ENCODE measurements around the gene DAZL. TPM values are rescaled to one million over a fixed set of nuclear protein-coding genes. Genes with fewer than 3 reads are reported as not detected.

Gene DAZL
- total RNA-seq, 1 experiment from 2014 or later, result not detected

DNA sequence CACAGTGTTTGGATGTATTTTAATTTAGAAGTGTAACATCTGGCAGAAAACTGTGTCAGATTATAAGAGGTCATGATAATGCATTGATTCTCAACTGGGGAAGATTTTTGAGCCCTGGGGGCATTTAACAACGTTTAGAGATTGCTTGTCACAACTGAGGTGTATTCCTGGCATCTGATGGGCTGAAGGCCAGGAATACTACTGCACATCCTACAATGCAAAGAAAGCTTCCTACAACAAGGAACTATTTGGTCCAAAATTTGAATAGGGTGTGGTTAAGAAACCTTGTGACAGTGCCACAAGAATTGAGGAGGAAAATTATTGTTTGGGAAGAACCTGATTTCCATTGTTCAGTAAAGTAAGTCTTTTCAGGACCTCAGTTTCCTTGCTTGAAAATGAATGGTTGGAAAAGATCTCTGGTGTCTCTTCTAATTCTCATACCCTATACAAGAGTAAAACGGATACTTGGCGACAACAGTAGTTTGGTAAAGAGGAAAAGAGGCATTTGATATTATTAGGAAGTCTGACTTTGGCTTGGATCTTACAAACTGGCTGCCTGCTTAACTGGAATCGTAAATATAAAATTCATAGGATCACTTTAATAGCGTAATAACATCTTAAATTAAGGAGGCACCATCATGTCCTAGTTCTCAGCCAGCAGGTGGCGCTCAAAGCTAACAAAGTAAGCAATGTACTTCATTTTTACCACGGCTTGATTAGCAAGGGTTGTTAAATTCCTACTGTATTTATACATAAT is 4.3 kb downstream of the DAZL start:
- DNase-seq (ENCODE audit: low spot score), result peak; percentile 93
- in situ Hi-C loops (cut with HindIII; ENCODE audit: low sequenced_read_pairs), result no loop called here

DNA sequence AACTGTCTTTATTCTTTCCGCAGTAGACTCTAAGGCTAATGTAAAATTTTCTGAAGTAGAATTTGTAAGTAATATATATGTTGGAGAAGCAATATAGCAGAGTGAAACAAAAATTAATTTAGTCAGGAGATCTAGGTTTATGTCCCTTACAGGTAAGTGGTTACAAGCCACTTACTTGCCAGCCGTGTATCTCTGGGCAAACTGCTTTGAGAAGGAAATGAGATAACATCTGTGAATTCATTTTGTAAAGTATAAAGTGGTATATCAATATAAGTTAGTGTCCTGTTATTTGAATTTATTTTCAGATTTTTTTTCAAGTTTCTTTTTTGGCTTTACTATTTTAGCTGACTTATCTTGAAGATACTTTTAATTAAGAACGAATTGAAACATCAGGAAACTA is 5.5 kb downstream of the DAZL start:
- DNase-seq (ENCODE audit: low spot score), result no peak
- in situ Hi-C loops (cut with HindIII; ENCODE audit: low sequenced_read_pairs), result no loop called here

DNA sequence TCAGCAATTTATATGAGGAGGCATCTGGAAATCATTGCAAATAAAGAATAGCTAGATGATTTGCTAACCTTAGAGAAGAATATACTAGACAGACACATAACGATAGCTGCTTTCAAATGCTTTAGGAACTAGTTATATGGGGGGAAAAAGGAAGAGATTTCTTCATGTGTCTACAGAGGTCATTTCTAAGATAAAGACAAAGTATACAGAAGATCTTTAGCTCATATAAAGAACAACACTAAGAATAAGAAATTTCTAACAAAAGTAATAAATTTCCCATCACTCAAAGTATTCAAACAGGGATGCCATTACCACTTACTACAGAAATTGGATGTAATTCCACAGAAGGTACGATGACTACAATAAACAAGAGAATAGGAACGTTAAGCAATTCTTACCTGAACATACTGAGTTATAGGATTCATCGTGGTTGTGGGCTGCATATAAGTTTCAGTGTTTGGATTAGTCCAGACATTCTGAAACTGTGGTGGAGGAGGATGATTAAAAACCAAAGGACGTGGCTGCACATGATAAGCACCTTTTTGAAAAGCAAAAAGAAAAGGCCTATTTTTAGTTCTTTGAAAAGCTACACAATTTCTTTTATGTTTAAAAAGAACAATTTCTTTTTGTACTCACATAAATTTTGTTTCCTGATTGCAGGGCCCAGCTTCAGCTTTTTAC is 8.7 kb downstream of the DAZL start:
- in situ Hi-C loops (cut with HindIII; ENCODE audit: low sequenced_read_pairs), result no loop called here
- DNase-seq (ENCODE audit: low spot score), result no peak

DNA sequence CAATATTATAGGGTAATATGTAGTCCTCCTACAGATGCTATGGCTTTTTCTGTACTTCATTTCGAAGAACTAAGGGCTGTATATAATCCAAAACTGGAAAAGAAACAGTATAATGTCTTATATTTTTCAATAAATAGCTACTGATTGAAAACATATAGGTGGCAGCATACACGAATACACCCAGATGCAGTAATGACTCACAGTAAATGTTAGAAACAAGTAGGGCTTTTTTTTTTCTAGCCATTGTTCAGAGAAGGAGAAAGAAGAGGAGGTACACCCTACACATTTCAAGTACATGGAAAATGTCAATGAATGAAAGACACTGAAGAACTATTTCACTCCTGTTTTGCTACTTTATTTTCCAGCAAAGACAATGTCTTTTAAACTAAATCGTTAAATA is 9.4 kb downstream of the DAZL start:
- in situ Hi-C loops (cut with HindIII; ENCODE audit: low sequenced_read_pairs), result no loop called here

DNA sequence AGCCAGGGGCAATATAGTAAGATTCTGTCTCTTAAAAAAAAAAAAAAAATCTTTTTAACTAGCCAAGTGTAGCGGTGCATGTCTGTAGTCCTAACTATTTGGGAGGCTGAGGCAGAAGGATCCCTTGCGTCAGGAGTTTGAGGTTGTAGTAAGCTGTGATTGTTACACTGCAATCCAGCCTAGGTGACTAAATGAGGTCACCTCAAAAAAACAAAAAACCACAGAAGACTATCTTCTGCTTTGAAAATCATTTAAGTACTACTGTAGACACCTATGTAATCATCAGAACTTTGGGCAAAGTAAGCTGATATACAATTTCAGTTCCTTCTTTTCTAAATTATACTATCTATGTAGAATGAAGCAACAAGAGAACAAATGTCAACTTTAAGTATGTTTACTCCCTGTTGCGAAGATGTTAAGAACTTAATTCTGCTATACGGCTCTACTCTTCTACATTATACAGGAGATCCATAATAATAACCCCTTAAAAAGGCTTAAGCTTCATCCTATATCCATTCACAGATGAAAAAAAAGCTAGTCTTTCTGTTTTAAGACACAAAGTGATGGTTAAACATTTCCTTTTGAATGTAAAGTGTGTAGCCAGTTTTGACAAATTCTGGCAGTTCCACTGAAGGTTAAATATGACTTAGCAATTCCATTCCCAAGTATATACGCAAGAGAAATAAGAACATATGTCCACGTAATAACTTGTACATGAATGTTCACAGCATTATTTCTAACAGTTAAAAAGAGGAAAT is 15.2 kb downstream of the DAZL start:
- in situ Hi-C loops (cut with HindIII; ENCODE audit: low sequenced_read_pairs), result no loop called here
- DNase-seq (ENCODE audit: low spot score), result no peak

More for the DNA sequence above, 9.4 kb downstream of the DAZL start:
- no peak for DNase-seq (ENCODE audit: low spot score)

DNA sequence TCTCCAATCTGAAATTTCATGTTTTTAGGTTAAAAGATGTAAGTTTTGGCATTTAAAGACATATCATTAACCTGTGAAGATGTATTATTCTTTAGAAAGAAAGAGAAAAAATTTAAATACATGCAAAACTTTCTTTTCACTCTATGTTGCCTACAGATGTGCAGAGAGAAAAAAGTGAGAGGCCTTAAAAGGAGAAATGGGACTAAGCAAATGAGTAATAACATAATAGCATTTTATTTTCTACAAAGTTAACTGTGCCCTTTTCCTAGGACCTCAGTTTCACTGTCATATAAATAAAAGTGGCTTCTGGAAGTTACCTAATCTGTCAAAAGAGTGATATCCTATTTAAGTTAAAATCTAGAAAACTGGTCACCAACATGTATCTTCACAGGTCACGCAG is 16.1 kb downstream of the DAZL start:
- DNase-seq (ENCODE audit: low spot score), result no peak
- in situ Hi-C loops (cut with HindIII; ENCODE audit: low sequenced_read_pairs), result no loop called here

DNA sequence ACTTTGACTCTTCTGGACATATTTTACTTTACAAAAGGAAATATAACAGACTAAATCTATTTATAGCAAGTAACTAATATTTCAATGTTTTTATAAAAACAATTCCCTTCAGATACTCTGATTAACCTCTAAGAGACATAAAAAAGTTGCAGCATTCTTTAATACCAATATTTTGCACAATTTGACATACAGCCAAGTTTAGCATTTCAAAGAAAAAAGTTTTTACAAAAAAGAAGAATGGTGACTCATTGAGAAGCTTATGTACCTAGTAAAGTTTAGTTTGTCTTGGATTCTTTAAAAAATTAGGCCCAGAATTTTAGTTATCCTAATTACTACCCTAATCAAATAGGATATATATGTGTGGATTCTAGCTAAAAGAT is 17.6 kb downstream of the DAZL start:
- no peak for DNase-seq (ENCODE audit: low spot score)
- in situ Hi-C loops (cut with HindIII; ENCODE audit: low sequenced_read_pairs), result no loop called here

DNA sequence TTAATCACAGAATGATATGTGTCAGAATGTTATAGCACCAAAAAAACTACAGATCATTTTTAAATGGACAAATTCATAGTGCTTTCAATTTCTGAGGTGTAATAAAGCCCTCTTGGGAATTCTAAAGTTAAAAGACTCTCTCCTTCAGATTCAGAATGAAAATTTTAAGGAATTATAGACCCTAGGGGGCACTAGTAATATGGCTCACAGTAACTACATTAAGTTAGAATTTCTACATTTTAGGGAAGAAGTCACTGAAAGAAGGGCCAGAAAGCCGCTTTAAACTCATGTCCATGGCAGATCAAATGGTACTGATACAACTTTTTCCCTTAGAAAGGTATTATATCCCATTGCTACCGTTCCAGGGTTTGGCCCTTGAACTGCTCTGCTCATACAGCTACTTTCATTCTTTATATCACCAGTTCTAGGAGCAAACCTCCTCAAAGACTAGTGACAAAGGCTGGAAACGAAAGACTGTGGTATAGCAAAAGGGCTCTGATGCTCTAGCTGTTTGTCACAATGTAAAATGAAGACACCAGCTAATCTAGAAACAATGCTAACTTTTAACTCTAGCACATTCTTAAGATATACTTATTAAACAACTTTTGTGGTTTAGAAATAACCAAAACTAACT is 18.1 kb downstream of the DAZL start:
- in situ Hi-C loops (cut with HindIII; ENCODE audit: low sequenced_read_pairs), result no loop called here

DNA sequence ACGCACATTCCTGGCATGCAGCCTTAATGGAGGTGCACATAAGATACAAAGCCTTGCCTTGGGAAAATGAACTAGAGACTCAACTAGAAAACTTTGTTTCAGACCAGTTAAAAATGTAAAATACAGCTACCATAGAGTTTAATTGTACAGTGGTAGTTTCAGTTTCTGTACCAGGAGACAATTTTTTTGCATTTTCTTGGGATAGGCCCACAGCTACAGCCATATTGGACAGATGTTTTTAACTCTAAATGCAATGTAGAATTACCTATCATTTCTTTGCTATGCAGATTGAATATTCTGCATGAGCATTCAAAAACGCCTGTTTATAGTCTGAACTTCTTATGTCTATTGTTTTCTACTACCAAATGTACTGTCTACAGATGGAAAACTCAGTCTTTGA is 20.3 kb downstream of the DAZL start:
- in situ Hi-C loops (cut with HindIII; ENCODE audit: low sequenced_read_pairs), result no loop called here
- DNase-seq (ENCODE audit: low spot score), result no peak

More for the DNA sequence above, 18.1 kb downstream of the DAZL start:
- no peak for DNase-seq (ENCODE audit: low spot score)

DNA sequence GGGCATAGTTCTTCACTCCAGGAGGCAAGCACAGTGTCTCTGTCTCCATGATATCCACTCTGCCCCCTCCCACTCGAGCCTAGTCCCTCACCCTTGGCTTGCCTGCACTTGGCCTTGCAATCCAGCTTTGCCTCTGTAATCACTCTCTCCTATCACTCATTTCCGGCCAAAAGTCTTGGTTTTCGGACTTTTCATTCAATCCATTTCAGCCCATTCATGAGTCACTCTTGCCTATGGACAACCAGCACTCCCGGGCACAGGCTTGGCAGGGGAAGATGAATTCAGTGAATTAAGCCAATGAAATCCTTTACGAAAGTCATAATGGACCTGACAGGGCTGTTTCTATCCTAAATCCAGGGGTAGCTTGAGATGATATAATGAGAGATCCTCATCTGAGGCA is 21.7 kb downstream of the DAZL start:
- in situ Hi-C loops (cut with HindIII; ENCODE audit: low sequenced_read_pairs), result no loop called here
- no peak for DNase-seq (ENCODE audit: low spot score)

DNA sequence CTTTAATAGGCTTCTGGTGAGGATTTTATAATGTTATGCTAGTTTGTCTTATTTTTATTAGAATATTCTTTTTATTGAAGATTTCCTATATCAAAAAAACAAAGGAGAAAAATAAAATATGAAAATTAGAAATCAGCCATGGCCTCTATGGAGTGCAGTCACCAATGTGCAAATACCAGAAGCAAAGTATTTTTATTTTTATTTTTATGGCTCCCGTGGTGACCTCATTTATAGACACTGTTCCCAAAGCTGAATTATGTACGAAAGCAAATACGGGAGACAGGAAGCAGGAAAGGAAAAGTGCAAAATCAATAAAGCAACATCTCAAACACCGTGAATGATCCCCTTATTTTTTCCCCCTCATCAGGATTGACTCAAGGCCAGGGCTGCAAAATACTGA is 35.1 kb downstream of the DAZL start:
- in situ Hi-C loops (cut with HindIII; ENCODE audit: low sequenced_read_pairs), result no loop called here
- DNase-seq (ENCODE audit: low spot score), result no peak

DNA sequence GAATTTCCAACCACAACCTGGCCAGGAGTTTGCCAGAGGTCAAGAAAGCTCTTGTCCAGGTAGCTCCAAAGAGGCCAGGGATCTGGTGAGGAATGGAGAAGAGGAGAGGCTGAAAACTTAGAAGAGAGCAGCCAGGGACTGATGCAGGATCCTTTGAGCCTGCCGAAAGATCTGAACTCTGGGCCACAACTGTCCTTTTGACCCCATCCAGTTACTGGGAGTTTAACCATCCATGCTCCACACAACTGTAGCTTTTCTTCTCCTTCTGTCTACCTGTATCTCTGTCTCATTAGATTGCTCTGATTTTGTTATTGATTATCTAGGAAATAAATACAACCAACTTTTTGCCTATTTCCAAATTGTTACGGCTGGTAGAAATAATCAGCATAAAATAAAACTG is 36.7 kb downstream of the DAZL start:
- in situ Hi-C loops (cut with HindIII; ENCODE audit: low sequenced_read_pairs), result no loop called here

DNA sequence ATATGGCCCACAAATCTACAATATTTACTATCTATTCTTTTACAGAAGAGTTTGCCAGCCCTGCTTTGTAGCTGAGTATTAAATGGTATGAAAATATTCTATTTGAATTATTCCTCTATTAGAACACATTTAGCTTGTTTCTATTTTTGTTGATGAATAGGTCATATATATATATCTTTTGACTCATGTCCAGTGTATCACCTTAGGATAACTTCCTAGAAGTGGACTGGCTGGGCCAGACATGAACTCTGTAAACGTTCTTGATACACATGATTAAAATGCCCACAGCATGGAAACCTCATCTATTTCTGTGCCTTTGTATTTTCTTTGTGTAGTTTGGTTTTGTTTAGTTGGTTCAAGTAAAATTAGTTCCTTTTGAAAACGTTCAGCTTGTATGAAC is 37.1 kb downstream of the DAZL start:
- in situ Hi-C loops (cut with HindIII; ENCODE audit: low sequenced_read_pairs), result no loop called here
- no peak for DNase-seq (ENCODE audit: low spot score)

More for the DNA sequence above, 36.7 kb downstream of the DAZL start:
- no peak for DNase-seq (ENCODE audit: low spot score)

DNA sequence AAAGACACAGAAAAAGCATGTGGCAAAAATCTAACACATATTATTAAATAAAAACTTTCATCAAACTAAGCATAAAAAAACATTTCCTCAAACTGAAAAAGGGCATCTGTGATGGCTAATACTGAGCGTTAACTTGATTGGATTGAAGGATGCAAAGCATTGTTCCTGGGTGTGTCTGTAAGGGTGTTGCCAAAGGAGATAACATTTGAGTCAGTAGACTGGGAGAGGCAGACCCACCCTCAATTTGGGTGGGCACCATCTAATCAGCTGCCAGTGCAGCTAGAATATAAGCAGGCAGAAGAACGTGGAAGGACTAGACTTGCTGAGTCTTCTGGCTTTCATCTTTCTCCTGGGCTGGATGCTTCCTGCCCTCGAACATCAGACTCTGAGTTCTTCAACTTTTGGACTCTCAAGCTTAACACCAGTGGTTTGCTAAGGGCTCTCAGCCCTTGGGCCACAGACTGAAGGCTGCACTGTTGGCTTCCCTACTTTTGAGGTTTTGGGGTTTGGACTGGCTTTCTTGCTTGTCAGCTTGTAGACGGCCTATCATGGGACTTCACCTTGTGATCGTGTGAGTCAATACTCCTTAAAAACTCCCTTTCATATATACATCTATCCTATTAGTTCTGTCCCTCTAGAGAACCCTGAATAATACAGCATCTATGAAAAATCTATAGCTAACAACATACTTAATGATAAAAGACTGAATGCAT is 45.4 kb downstream of the DAZL start:
- DNase-seq (ENCODE audit: low spot score), result no peak
- in situ Hi-C loops (cut with HindIII; ENCODE audit: low sequenced_read_pairs), result no loop called here

DNA sequence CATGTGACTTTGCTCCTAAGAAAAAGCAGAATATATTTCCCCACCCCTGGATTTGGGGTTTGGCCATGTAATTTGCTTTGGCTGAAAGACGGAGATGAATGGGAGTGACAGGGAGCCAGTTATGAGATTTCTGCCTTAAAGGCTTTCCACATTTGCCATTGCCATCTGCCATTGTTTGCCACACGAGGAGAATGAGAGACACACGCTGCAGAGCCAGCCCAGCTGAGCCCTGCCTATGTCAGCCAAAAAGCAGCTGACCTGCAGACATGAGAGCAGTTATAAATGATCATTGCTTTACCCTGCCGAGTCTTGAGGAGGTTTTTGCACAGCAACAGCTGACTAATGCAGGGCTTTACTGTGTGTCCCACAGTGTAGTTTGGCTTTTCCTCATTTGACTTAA is 51.1 kb downstream of the DAZL start:
- in situ Hi-C loops (cut with HindIII; ENCODE audit: low sequenced_read_pairs), result no loop called here
- no peak for DNase-seq (ENCODE audit: low spot score)

DNA sequence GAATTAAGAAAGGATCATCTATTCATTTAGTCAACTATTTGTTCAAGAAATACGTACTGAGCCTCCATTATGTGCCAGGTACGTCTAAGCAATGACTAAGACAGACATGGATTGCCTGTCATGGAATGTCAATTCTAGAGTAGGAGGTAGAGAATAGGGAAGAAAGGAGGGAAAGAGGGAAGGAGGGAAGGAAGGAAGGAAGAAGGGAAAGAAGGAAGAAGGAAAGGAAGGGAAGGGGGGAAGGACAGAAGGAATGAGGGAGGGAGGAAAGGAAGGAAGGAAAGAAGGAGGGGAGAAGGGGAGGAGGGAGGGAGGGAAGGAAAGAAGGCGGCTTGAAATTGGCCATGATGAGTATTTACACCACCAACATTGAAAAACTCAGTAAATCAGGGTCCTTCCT is 52.5 kb downstream of the DAZL start:
- DNase-seq (ENCODE audit: low spot score), result no peak
- in situ Hi-C loops (cut with HindIII; ENCODE audit: low sequenced_read_pairs), result no loop called here

DNA sequence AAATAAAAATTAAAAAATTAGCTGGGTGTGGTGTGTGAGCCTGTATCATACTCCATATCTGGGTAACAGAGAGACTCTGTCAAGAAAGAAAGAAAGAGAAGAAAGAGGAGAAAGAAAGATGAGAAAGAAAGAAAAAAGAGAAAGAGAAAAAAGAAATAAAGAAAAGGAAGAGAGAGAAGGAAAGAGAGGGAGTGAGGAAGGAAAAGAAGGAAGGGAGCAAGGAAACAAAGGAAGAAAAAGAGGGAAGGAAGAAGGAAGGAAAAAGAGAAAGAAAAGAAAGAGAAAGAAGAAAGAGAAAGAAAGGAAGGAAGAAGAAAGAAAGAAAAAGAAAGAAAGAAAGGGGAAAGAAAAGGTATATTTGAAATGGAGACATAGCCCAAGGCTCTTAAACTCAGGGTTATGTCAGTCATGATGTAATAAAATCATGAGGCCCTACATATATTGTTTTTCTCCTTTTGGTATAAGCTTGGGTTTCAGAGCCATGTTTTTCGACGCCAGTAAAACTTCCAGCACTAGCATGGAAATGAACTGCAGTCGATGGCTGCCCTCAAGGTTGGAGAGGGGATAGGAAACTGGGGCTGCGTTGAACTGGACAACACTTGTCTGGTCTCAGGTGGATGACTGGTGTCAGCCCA is 53.8 kb downstream of the DAZL start:
- in situ Hi-C loops (cut with HindIII; ENCODE audit: low sequenced_read_pairs), result no loop called here

DNA sequence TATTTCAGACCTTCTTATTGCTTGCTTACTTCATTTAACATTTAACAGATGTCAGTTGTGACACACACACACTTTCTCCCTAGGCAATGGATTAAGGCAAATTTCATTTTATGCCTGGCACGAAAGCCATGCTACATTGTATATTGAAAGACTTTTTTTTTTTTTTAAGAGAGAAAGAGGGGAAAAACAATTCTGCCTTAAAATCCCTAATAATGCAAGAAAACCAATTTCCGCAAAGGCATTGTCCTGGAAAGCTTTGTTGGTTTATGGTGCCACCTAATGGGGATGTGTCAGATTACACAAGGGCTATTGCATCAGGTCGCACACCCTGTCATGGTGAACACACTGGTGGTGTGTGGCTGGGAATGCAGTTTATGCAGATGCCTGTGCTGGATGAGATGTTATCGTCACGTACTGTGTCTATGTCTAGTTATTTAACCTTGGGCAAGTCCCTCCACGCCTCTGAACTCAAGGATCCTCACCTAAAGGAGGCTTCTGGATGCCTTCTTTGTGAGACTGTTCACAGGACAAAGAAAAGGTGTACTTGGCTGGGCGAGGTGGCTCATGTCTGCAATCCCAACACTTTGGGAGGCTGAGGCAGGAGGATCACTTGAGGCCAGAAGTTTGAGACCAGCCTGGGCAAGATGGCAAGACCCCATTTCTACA is 54.4 kb downstream of the DAZL start:
- in situ Hi-C loops (cut with HindIII; ENCODE audit: low sequenced_read_pairs), result no loop called here
- DNase-seq (ENCODE audit: low spot score), result peak; percentile 87

More for the DNA sequence above, 53.8 kb downstream of the DAZL start:
- DNase-seq (ENCODE audit: low spot score), result no peak
